ENCODE results near the gene RDH5.
A peak's percentile ranks its signal among the peaks of the same experiment; 100 is the strongest.

RDH5 gene

DNA sequence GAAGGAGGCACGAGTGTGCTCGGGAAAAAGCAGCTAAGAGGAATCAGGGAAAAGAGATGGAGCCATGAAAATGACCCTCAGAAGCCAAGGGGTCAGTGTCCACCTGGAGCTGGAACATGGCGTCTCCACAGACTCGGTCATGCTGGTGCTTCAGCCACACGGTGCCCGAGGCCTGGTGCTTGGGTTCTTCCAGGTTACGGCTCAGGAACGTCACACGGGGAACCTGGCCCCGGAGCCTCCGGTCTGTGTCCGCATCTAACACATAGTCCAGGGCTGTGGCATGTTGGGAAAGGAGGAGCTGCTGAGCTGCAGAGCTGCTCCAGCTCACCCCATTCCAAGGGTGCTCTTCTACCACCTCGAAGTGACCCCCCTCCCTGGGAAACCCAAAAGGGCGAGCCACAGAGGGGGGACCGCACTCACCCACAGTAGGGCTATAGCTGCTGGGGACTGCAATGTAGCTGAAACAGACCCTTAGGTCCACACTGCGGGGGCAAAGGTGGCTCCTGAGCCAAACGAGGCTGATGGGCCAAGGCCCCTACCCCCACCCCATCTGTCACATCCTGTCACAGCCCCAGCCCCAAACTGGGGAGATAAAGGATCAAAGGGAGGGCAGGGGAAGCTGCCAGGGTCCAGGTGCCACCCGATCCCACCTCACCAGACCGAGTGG, 23.3 kb upstream of the RDH5 start:
- no peak for DNase-seq

DNA sequence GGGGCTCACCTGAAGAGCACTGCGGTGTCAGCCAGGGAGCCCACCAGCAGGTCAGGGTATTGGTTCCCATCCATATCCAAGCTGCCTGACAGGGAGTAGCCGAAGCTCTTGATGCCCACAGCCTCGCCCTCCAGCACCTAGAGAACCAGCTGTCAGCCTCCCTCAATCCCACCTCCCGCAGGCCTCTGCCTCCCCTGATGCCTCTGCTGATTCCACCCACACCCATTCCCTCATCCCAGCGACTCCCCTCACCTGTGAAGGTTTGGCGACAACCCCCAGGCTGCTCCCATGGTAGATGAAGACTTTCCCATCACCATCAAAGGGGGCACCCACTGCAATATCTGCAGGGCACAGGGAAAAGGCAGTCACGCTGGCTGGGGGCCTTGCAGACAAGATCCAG, 22.5 kb upstream of the RDH5 start:
- DNase-seq = no peak

- DNase-seq = no peak
Observed at GRCh38 chr12:55698241-55698955, 21.8 kb upstream of the RDH5 start.

DNA sequence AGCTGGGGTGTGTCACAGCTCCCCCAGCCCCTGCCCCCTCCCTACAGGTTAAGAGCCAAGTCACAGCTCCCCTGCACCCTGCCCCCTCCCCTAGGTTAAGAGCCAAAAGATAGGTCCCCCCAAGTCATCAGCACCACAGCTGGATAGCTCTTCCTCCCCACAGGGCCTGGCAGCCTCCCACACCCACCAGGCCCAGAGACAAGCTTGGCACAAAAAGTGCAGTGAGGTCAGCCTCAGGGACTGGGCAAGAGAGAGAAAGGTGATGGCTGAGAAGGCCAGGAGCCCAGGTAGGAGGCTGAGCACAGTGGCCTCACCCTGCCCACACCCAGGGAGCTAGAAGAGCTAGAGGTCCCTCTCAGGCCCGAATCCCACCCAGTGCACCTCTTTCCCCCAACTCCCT, 21.2 kb upstream of the RDH5 start:
- DNase-seq = no peak

GRCh38 chr12:55699471-55700055, 20.6 kb upstream of the RDH5 start:
- DNase-seq = no peak

GRCh38 chr12:55700255-55701018, 19.8 kb upstream of the RDH5 start:
- no peak for DNase-seq

GRCh38 chr12:55702861-55703260, 17.3 kb upstream of the RDH5 start:
- DNase-seq = no peak

GRCh38 chr12:55703288-55703687, 16.9 kb upstream of the RDH5 start:
- no peak for DNase-seq

GRCh38 chr12:55703901-55704761, 16.1 kb upstream of the RDH5 start:
- DNase-seq = no peak

GRCh38 chr12:55704824-55705718, 15.1 kb upstream of the RDH5 start:
- no peak for DNase-seq

- no peak for DNase-seq
Observed at GRCh38 chr12:55705782-55706402, 14.3 kb upstream of the RDH5 start.

DNA sequence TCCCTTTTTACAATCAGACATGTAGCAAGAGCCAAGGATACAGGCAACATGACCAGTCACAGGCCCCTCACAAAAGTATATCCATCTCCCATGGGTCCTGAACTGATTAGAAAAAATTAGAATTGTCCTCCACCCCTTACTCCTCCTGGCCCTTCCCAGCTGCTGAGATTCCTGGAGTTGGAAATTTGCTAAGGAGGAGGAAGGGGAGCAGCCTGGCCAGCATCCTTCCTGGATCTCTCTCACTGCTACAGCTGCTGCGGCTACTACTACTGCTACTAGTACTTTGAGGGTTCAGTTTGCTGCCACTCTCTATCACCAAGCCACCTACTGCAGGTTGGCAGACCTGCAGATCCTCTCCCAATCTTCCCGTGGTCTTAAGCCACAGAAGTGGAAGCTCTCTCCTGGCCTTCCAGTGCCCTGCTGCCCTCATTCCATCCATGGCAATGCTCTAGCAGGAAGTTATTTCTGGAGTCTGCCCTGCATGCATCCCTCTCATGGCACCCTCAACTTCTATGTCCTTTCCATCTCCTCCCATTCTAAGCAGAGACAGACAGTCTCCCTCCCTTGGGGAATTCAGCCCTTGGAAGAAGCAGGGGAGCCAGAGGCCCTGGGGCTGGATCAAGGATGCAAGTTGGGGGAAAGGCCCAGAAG, 13.5 kb upstream of the RDH5 start:
- no peak for DNase-seq

DNA sequence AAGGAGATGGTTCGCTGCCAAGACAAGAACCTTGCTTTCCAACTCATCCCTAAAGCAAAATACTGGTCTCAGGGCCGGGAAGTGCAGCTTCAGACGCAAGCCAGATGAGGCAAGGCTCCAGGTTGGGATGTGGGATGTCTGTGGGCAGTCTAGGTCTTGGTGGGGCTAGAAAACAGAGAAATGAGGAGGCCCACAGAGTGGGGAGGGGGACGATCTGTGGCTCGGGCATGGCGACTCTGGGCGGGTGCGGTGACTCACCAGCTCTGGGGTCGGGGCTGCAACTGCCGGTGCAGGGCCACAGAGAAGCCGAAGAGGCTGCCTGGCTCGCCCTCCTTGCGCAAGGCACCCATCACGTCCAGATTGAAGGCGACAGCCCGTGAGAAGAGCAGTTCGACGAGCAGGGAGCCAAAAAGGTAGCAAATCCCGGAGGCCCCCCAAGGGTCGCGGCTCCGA, 12.9 kb upstream of the RDH5 start:
- DNase-seq = no peak

DNA sequence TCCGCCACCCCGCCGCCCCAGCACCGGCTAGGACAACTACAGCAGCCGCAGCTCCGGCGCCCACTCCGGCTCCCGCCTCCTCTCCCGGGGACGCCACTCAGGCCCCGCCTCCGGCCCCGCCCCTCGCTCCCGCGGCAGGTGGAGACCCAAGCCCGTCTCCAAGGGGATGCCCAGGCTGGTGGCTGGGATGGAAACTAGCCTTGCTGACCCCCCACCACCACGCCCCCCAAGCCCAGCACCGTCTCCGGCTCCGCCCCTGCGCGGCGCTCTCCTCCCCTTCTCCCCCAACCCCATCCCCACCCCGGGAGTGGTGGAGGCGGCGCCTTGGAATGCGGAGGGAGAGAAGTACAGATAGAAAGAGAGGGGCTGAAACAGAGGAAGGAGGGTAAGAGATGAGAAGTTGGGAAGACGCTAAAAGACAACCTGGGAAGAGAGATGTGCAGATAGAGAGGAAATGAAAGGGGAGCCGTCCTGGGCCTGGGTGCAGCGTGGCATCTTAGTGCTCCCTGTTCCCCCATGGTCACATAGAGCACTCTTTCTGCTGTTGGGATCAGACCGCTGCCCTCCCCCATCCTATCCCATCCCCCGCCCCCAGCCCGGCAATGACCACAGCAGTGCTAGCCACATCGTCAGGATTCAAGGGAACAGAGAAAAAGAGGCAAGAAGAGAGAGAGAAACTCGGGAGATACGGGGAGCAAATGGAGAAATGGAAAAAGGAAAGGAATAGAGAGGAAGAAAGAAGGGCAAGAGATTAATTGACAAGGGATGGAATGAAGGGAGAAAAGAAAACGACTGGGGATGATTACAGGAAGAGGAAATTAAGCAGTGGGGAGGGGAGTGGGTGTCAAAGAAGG, 12.1 kb upstream of the RDH5 start, which contains the start of gene ITGA7:
Gene ITGA7 (minus strand): TSS at position 64 of the 854 bp plus-strand sequence. CDS start 222 bp downstream, outside the sequence.
- peak; percentile 41 for DNase-seq

GRCh38 chr12:55708695-55709233, 11.4 kb upstream of the RDH5 start:
- DNase-seq = no peak

- no peak for DNase-seq
Observed at GRCh38 chr12:55711786-55712553, 8.2 kb upstream of the RDH5 start.

GRCh38 chr12:55712700-55713415, 7.3 kb upstream of the RDH5 start:
- no peak for DNase-seq

Measured in activated CD4-positive, alpha-beta T cell treated with anti-CD3 and anti-CD28 coated beads for 1 hour (primary cell).